ENCODE measurements around the gene MPO. TPM values are rescaled to one million over a fixed set of nuclear protein-coding genes. Genes with fewer than 3 reads are reported as not detected.

Gene MPO
- total and polyA plus RNA-seq, 2 of the 8 experiments (the other 6 are each of a cell fraction or from before 2014, with no cell fraction given), result 0.06 to 0.74 TPM

DNA sequence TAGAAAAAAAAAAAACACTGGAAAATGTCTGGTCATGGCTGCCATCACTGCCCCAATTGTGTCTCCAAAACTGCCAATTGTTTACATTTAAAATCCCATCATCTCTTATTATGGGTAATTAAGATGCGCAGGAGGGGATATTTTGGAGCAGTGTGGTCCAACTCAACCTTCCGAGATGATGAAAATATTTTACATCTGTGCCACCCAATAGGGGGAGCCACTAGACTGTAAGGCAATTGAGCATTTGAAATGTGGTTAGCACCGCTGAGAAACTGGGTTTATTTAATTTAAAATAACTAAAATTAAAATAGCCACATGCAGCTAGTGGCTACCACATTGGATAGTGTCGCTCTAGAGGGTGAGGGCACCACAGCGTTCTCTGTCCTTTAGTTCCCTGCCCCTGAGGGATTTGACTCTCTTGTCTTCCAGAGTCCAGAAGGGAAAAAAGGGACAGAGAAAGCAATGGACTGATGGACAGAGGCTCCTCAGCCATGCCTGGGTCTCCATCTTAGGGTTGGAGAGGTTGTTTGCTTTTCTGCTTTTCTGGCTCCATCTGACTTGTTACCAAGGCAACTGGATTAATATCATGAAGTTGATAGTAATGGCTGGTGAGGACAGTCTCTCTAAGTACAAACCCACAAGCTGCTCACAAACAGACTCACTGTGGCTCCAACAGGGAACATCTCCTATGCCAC is 3.5 kb downstream of the MPO start:
- H2BK15ac ChIP-seq (ENCODE audit: low read length), result peak overlapping the region; percentile 88; the same call in 1 of the 2 replicates
- H3K27ac ChIP-seq (ENCODE audit: low read depth, low read length), result no peak overlapping the region
- no peak overlapping the region for H4K91ac ChIP-seq (replicated peaks; ENCODE audit: insufficient read length, low read length)
- no peaks in the 10 kb centered on the region for H3K23me2 ChIP-seq (ENCODE audit: low read depth, low read length)
- no peak overlapping the region for H2BK12ac ChIP-seq (ENCODE audit: low read depth, low read length)
- no peak overlapping the region for H3K23ac ChIP-seq (ENCODE audit: insufficient read length)
- H2AK5ac ChIP-seq (ENCODE audit: low read depth, low read length), result no peak overlapping the region
- no peaks in the 10 kb centered on the region for H3K9me3 ChIP-seq (ENCODE audit: insufficient read depth in 2 of 2, low read depth in 1 of 2, low read length in 1 of 2)
- H4K8ac ChIP-seq (ENCODE audit: extremely low read depth, insufficient read depth, low read length), result no peak overlapping the region
- H3K4me3 ChIP-seq (ENCODE audit: extremely low read depth in 1 of 4, insufficient read depth in 2 of 4, low read depth in 3 of 4, low read length in 4 of 4), result no peak overlapping the region
- no peaks in the 10 kb centered on the region for H4K20me1 ChIP-seq (replicated peaks in 1 of 2; ENCODE audit: control insufficient read depth in 1 of 2, insufficient read depth in 2 of 2, low read length in 2 of 2)
- H3K4me2 ChIP-seq (ENCODE audit: insufficient read depth in 1 of 2, low read depth in 2 of 2, low read length in 2 of 2), result no peak overlapping the region
- TF ChIP-seq CREB1 (IDR thresholded peaks at IDR 0.05), result no peak
- no peak for TF ChIP-seq BRCA1 (IDR thresholded peaks at IDR 0.05; ENCODE audit: low read depth, low read length)
- TF ChIP-seq, protein P1, sequence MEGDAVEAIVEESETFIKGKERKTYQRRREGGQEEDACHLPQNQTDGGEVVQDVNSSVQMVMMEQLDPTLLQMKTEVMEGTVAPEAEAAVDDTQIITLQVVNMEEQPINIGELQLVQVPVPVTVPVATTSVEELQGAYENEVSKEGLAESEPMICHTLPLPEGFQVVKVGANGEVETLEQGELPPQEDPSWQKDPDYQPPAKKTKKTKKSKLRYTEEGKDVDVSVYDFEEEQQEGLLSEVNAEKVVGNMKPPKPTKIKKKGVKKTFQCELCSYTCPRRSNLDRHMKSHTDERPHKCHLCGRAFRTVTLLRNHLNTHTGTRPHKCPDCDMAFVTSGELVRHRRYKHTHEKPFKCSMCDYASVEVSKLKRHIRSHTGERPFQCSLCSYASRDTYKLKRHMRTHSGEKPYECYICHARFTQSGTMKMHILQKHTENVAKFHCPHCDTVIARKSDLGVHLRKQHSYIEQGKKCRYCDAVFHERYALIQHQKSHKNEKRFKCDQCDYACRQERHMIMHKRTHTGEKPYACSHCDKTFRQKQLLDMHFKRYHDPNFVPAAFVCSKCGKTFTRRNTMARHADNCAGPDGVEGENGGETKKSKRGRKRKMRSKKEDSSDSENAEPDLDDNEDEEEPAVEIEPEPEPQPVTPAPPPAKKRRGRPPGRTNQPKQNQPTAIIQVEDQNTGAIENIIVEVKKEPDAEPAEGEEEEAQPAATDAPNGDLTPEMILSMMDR (IDR thresholded peaks at IDR 0.05; ENCODE audit: control extremely low read depth in 1 of 3, insufficient read depth in 1 of 3, low read depth in 1 of 3, low read length in 3 of 3), result peak in 2 of 3 experiments; percentile 54 to 67; a peak in 3 of 4 replicates
- TF ChIP-seq, protein P2, sequence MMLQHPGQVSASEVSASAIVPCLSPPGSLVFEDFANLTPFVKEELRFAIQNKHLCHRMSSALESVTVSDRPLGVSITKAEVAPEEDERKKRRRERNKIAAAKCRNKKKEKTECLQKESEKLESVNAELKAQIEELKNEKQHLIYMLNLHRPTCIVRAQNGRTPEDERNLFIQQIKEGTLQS (IDR thresholded peaks at IDR 0.05; ENCODE audit: insufficient read depth, low read depth, low read length), result no peak
- peak; percentile 65 to 73 for TF ChIP-seq RAD21 (IDR thresholded peaks at IDR 0.05 in 1 of 2, conservative IDR thresholded peaks at IDR 0.05 in 1 of 2; ENCODE audit: low read depth in 2 of 2, low read length in 2 of 2)
- no peak overlapping the region for H3K18ac ChIP-seq (ENCODE audit: extremely low read depth, low read length)
- POLR2A ChIA-PET (ENCODE audit: partially characterized antibody), result no interaction called here
- no peak for FAIRE-seq
- H3K79me1 ChIP-seq (ENCODE audit: low read depth, low read length), result no peaks in the 10 kb centered on the region
- H3K79me2 ChIP-seq (ENCODE audit: control insufficient read depth in 1 of 2, insufficient read depth in 2 of 2, low read length in 2 of 2), result no peaks in the 10 kb centered on the region
- H3K56ac ChIP-seq (replicated peaks; ENCODE audit: insufficient read length, low read depth, low read length), result no peak overlapping the region
- peaks cover 0 to 3% (median 0%) of the 10 kb centered on the region in 4 experiments; a peak in 1 of 7 replicates for H3K4me1 ChIP-seq (replicated peaks in 1 of 4; ENCODE audit: control insufficient read depth in 3 of 4, insufficient read depth in 4 of 4, low read length in 3 of 4)
- no peak overlapping the region for H2BK5ac ChIP-seq (ENCODE audit: low read depth, low read length)
- H3K14ac ChIP-seq (ENCODE audit: insufficient read length), result no peak overlapping the region
- no peak overlapping the region for H3K9ac ChIP-seq (replicated peaks in 1 of 4; ENCODE audit: extremely low read depth in 1 of 4, low read depth in 3 of 4, low read length in 3 of 4)
- H3K4ac ChIP-seq (replicated peaks; ENCODE audit: insufficient read length, low read depth, low read length), result no peak overlapping the region
- no peak overlapping the region for H4K5ac ChIP-seq (ENCODE audit: insufficient read length, low read depth, low read length)
- H3K36me3 ChIP-seq (ENCODE audit: control insufficient read depth in 2 of 4, insufficient read depth in 4 of 4, low read length in 3 of 4), result no peaks in the 10 kb centered on the region
- WGBS, 2 experiments (ENCODE audit: extremely low coverage in 1 of 2, insufficient coverage in 1 of 2, insufficient read length in 1 of 2, insufficient replicate concordance in 2 of 2, low coverage in 1 of 2, low lambda C conversion rate in 2 of 2, missing lambda C conversion rate in 1 of 2), result 66% methylated on average over 5 of the region's 5 CpGs; no CpG with 5 or more reads in 1 of the 2 experiments
- H3K27me3 ChIP-seq (replicated peaks in 1 of 4; ENCODE audit: control insufficient read depth in 3 of 4, extremely low read depth in 1 of 4, insufficient read depth in 3 of 4, low read length in 3 of 4), result peaks cover 0 to 8% (median 0%) of the 10 kb centered on the region in 4 experiments; a peak in 3 of 7 replicates
- no peak overlapping the region for H2BK120ac ChIP-seq (replicated peaks; ENCODE audit: low read depth, low read length)
- CTCF ChIA-PET (ENCODE audit: partially characterized antibody), result interaction anchor here (0.6 to 7.9 kb wide), 13 partner anchors 20 to 182 kb away, joined by 3 to 75 read pairs (median 4); partner anchors contain the start of gene SUPT4H1
- no peak overlapping the region for H2AFZ ChIP-seq (ENCODE audit: low read length)
- H2BK20ac ChIP-seq (ENCODE audit: low read length), result no peak overlapping the region
- DNase-seq (ENCODE audit: low read depth in 1 of 2, low spot score in 2 of 2), result no peak
